GM12865 (cell line): ENCODE data around the gene PDPK1.

Source experiments
- DNase-seq: peaks from one replicate; pipeline ENCODE4 v3.0.0; 2010; ENCODE audit warnings: low read depth
- H3K4me3 ChIP-seq: 2 replicates; pipeline ENCODE4 v1.5.1; 2011; ENCODE audit warnings: mild to moderate bottlenecking, low read depth, low read length, control low read depth
- TF ChIP-seq, protein P1 (sequence below): IDR thresholded peaks from 2 replicates; pipeline ENCODE4 v1.5.1; 2011; ENCODE audit warnings: low read length, control low read depth, low read depth, inconsistent platforms; ENCODE audit not compliant: insufficient read depth; ENCODE audit errors: missing control alignments

The PDPK1 gene

DNA sequence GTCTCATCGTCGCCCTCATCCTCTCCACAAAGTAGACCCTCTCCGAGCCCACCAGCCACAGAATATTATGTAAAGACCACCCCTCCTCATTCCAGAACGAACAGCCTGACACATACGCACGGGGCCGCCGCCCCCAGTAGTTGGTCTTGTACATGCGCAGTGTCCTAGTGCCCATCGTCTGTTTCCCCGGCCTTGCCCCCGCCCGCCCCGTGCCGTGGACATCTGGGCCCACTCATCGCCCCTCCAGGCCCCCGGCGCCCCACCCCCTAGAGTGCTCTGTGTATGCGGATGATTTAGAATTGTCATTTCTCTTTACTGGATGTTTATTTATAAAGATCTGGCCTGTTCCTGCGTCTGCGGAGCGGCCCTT lies 18.1 kb upstream of the PDPK1 start:
- DNase-seq = no peak
- TF ChIP-seq, protein P1, sequence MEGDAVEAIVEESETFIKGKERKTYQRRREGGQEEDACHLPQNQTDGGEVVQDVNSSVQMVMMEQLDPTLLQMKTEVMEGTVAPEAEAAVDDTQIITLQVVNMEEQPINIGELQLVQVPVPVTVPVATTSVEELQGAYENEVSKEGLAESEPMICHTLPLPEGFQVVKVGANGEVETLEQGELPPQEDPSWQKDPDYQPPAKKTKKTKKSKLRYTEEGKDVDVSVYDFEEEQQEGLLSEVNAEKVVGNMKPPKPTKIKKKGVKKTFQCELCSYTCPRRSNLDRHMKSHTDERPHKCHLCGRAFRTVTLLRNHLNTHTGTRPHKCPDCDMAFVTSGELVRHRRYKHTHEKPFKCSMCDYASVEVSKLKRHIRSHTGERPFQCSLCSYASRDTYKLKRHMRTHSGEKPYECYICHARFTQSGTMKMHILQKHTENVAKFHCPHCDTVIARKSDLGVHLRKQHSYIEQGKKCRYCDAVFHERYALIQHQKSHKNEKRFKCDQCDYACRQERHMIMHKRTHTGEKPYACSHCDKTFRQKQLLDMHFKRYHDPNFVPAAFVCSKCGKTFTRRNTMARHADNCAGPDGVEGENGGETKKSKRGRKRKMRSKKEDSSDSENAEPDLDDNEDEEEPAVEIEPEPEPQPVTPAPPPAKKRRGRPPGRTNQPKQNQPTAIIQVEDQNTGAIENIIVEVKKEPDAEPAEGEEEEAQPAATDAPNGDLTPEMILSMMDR = no peak
- H3K4me3 ChIP-seq = peak overlapping the region; percentile 25

DNA sequence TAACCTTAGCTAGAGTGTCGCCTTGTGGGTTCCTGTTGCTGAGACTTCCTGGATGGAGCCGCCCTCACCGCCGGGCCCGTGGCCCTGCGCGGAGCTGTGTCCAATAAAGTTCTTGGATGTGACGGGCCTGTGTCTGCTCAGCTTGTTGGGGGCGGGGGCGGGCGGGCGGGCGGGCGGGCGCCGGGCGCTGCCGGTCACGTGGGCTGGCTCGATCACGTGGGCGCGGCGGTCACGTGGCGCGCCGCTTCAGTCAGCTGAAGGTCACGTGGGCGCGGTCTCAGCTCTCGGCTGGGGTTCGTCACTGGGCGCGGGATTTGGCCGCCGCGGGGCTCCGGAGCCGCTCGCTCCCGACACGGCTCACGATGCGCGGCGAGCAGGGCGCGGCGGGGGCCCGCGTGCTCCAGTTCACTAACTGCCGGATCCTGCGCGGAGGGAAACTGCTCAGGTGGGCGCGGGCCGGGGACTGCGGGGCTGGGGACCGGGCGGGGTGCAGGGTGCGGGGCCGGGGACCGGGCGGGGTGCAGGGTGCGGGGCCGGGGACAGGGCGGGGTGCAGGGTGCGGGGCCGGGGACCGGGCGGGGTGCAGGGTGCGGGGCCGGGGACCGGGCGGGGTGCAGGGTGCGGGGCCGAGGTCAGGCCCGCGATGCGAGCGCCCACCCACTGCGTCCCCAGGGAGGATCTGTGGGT lies 17.6 kb upstream of the PDPK1 start, which contains the start of gene AMDHD2:
TSS of gene AMDHD2 (plus strand) at position 275 of the 687 bp plus-strand sequence. CDS start at position 363, 88 bp downstream.
- TF ChIP-seq, protein P1 = no peak
- DNase-seq = peak; percentile 94
- H3K4me3 ChIP-seq = peak within 1 kb of the TSS; percentile 63

DNA sequence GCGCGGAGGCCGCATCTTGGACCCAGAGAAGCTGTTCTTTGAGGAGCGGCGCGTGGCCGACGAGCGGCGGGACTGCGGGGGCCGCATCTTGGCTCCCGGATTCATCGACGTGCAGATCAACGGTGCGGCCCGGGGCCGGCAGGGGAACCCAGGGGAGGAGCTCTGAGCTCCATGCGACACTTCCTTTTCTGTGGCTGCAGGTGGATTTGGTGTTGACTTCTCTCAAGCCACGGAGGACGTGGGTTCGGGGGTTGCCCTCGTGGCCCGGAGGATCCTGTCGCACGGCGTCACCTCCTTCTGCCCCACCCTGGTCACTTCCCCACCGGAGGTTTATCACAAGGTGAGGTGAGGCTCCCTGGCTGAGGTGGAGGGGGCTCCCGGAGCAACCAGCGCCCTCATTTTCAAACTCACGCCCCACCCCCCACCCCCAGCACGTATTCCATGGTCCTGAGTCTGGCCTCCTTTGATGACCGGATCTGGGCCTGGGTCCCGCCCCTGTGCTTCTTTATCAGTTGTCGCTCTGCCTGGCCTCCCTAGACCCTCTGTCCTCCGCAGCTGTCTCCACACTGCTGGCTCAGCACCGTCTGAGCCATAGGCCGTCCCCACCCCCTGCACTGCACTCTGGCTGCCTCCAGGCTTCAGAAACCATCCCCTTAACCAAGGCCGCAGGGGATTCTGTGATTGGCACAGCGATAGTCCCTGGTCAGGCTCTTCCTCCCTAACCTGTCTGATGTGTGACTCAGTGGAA lies 16.9 kb upstream of the PDPK1 start:
- peak; percentile 62 for DNase-seq
- H3K4me3 ChIP-seq = peak overlapping the region; percentile 63
- TF ChIP-seq, protein P1 = no peak

DNA sequence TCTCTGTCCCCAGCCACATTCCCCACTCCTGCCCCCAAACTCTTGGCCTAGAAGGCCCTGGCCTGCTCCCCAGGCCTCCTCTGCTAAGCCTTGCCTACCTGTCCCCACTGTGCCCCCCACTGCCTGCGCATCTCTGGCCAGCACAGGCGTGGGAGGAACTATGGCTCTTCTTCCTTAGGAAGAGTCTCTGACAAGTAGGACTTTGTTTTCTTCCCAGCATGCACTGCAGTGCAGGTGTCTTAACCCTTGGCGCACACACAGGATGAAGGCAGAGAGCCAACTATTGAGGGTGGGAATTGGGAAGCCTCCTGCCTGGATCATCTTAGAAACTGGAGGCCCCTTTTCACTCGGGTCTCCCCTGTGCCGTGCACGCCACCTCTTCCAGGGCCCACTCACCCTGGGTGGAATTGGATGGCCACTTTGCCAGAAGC lies 14.0 kb upstream of the PDPK1 start:
- DNase-seq = no peak
- TF ChIP-seq, protein P1 = no peak
- H3K4me3 ChIP-seq = no peak overlapping the region

DNA sequence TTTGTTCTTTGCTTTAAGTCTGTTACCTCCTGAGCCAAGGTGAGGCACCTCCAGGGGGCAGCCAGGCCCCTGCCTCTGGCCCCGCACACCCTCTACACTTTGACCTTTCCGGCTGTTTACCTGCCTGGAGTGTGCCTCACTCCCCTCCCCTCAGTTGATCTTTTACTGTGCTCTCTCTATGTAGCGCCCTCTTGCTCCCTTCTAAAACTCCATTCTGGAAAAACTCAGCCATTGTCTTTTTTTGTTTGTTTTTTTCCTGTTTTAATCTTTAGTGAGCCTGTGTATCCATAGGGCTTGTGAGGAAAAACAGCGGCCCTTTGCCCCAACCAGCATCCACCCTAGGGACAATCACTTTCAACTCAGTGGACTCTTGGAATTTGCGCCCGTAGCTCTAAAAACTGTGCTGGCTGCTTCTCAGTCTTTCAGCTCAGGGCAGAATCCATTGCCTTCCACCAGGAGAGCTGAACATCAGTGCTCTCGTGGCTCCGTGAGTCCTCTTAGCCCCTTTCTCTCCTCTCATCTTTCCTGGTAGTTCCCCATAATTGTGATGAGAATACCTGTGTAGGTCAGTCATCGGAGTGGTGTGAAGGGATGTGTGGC lies 13.4 kb upstream of the PDPK1 start:
- no peak for DNase-seq
- no peak overlapping the region for H3K4me3 ChIP-seq
- TF ChIP-seq, protein P1 = no peak

DNA sequence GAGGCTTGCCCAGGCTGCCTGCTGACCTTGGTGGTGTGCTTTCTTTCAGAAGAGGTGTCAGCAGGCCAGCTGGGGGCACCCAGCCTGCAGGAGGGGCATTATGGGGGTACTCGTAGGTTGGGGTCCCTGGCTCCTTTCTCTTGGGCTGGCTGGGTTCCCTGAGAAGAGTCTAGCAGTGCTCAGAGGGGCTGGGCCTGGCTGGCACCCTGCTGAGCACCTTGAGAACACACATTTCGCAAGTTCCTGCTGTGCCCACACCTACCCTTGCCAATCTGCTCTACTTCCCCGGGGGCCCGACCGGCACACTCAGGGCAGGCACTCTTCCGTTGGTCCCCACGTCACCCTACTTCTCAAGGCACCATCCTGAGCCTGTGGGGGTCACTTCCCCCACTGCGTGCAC lies 11.7 kb upstream of the PDPK1 start:
- no peak overlapping the region for H3K4me3 ChIP-seq
- DNase-seq = no peak
- TF ChIP-seq, protein P1 = no peak
